GM23248 (cell line): ENCODE results near the gene CHCHD4.

Experiments used
- EZH2 ChIP-seq: fragments of 200-600 bp; sonication (generic); IDR thresholded peaks from 2 replicates; pipeline ENCODE4 v1.6.1; 2018; ENCODE audit warnings: antibody characterized with exemption, mild to moderate bottlenecking; ENCODE audit not compliant: insufficient read depth, poor library complexity, severe bottlenecking
- EZH2phosphoT487 ChIP-seq: fragments of 200-600 bp; sonication (generic); IDR thresholded peaks from 2 replicates; pipeline ENCODE4 v1.6.1; 2018; ENCODE audit warnings: antibody characterized with exemption, moderate library complexity, mild to moderate bottlenecking, low read depth; ENCODE audit not compliant: insufficient read depth

- TF ChIP-seq EZH2, result no peak
- no peak for TF ChIP-seq EZH2phosphoT487
Measured at GRCh38 chr3:14113965-14114635, 10.6 kb downstream of the CHCHD4 start.
